Measurements from ENCODE around the gene ZNF688.

Gene ZNF688

DNA sequence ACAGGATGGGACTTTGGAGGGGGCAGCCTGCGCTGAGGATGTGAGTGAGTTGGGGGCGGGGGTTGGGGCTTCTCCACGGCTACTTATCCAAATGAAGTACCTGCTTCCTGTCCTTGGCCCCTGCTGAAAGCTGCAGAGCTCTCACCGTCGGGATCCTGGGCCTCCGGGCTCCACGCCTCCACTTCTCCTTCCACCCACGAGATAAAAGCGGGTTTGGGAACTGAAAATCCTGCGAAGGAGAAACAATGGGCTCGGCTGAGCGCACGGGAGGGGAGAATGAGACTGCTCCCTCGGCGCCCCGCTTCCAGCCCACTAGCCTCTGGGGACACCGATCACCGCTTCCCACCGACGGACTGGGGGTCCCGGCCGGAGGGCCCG is 13.5 kb upstream of the ZNF688 start:
- DNase-seq = no peak

DNA sequence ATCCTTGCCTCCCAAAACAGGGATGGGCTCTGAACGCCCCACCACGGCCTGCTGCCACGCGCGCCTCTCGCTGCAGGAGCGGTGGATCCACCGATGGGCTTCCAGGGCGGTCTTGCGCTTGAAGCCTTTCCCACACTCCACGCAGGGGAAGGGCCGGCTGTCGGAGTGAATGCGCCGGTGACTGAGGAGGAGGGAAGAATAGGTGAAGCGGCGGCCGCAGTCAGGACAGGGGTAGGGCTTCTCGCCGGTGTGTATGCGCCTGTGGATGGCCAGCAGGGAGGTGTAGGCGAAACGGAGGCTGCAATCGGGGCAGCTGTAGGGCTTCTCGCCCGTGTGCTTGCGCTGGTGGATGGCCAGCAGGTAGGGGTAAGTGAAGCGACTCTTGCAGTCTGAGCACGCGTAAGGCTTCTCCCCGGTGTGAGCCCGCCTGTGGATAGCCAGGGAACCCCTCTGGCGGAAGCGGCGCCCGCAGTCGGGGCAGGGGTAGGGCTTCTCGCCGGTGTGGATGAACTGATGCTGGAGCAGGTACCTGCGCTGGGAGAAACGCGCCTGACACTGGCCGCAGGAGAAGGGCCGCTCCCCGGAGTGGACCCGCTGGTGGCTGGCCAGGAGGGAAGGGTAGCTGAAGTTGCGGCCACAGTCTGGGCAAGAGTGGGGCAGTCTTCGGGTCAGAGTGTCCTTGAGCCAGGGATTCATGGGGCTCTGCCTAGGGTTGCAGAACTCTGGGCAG is 11.3 kb upstream of the ZNF688 start:
- no peak for DNase-seq

DNA sequence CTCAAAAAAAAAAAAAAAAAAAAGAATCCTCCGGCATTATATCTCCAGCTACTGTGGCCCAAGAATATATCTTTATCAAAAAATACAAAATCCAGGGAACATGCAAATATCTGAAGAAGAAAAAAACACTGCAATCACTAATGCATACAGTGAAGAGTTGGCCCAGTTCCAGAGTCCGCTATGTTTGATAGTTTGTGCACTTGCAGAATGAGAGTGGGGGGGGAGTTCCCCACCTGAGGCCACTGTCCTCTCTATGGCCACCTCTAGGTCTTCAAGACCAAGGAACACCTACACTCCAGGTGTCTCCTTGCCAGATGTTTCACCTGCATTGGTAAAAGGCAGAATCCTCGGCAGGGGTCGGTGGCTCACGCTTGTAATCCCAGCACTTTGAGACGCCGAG is 9.9 kb upstream of the ZNF688 start:
- DNase-seq = no peak

DNA sequence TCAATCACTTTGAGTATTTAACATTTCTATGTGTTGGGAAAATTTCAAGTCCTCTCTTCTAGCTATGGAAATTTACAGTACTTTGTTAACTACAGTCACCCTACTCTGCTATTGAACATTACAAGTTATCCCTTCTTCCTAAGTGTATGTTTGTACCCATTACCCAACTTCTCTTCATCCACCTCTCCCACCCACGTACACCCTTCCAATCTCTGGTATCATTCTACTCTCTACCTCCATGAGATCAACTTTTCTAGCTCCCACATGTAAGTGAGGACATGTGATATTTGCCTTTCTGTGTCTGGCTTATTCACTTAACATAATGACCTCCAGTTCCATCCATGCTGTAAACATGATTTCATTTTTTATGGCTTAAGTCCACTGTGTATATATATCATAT is 3.2 kb upstream of the ZNF688 start:
- DNase-seq = no peak

DNA sequence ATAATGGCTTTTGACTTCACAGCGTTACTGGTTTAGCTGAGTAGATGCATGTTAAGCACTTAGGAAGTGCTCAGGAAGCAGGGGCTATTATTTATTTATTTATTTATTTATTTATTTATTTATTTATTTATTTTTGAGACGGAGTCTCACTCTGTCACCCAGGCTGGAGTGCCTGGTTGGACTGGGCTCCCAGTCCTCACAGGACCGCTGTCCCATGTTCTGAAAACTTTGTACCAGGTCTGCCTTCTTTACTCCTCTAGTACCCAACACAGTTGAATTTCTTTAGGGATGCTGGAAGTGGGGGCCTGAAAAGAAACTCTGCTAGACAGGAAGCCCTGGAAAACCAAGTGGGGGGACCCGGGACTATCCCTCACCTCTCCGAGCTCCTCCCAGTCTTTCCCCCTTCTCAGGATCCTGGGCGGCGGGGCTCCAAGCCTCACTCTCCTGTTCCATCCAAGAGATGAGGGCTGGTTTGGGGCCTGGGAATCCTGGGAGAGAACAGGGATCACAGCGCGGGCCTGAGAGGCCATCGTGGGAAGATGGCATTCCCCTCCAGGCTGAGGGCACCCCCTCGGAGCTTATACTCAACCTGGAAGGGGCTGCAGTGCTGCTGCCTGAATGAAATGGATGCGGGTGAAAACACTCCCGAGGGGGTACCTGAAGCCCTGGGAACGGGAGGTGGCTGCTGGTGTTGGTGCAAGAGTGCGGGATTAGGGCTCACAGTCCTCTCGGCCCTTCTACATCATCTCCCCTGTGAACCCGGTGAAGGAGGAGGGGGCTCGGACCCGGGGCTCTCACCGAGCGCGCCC is 674 bp downstream of the ZNF688 start:
- DNase-seq = no peak

DNA sequence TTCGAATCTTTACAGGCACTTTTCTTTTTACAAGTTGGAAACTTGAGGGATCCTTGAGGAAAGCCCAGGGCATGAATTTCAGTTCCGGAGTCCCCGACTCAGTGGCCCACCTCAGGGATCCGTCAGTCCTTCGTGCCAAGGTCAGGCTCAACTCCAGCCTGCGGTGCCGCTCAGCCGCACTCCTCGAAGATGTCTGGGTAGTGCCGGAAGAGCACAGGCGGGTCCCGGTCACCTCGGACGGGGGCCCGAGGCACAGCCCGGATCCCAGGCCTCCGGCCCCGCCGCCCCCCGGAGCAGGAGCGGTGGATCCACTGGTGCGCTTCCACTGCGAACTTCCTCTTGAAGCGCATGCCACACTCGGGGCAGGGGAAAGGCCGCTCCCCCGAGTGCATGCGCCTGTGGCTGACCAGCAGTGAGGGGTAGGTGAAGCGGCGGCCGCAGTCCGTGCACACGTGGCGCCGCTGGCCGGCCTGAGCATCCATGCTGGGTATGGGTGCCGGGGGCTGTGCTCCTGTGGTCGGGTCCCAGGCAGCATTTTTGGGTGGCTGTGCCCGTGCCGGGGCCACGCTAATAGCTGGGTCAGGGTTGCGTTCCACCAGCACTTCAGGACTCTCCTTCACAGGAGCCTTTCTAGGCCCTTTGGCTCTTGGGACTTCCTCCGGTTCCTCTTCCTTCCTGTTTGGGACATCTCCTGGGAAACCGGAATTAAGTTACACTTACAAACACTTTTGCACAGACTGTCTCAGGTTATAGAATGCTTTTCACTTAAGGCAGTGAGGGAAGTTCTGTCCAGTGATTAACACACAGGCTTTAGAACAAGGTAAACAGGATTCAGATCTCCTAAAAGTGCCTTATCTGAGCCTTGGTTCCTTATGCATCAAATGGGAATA is 1.5 kb downstream of the ZNF688 start:
- no peak for DNase-seq

DNA sequence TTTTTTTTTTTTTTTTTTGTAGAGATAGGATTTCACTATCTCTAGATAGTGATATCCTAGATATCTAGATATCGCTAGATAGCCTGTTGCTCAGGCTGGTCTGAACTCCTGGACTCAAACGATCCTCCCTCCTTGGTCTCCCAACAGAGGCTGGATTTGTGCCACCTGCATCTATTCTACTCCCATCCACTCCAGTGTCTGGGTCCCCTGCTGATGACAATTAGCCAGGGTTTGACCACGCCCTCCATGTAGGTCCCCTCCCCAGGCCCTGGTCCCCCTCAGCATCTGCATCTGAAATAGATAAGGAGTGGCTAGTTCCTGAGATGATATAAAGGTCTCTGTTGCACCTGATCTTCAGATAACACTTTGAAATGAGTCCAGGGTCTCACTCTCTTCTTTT is 2.2 kb downstream of the ZNF688 start:
- no peak for DNase-seq

DNA sequence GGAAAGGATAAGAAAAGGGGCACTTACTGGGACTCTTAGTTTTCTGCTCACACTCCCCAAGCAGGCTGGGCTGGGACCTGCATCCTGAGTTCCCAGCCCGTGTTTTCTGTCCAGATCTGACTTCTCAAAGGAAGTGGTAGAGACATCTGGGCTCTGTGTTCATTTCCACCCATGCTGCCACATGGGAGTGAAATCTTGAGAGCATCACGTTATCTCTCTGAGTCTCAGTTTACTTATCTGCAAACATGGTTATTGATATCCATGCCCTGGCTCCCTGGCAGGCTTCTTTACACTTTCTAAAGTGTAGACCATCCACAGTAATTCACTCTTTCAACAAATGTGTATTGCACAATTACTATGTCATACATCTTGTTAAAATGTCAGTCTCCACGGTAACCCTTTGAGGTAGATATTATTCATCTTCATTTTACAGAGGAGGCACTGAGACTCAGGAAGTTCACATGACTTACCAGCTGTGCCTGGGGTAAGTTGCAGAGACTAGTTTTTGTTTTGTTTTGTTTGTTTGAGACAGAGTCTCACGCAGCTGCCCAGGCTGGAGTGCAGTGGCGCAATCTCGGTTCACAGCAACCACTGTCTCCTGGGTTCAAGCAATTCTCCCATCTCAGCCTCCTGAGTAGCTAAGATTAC is 3.4 kb downstream of the ZNF688 start:
- DNase-seq = peak; percentile 48

DNA sequence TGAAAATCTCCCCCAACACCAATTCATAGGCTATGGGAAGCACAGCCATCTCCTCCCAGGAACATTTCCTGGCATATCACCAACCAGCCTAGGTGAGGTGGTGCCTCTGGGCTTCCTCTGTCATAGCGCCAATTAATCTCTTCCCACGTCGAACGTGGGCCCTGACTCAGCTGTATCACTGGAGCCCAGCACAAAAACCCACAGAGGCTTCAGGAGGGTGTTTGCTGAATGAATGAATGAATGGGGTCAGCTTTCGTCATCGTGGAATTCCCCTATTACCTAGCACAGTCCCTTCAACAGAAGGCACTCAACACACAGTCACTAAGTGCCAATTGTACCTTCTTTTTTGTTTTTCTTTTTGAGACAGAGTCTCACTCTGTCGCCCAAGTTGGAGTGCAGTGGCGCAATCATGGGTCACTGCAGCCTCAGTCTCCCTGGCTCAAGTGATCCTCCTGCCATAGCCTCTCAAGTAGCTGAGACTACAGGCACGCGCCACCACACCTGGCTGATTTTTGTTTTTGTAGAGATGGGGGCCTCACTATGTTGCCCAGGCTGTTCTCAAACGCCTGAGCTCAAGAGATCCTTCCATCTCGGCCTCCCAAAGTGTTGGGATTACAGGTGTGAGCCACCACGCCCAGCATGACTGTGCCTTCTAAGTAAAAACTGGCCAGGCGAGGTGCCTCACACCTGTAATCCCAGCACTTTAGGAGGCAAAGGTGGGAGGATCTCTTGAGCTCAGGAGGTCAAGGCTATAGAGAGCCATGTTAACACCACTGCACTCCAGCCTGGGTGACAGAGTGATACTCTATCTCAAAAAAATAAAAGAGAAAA is 4.1 kb downstream of the ZNF688 start:
- no peak for DNase-seq

DNA sequence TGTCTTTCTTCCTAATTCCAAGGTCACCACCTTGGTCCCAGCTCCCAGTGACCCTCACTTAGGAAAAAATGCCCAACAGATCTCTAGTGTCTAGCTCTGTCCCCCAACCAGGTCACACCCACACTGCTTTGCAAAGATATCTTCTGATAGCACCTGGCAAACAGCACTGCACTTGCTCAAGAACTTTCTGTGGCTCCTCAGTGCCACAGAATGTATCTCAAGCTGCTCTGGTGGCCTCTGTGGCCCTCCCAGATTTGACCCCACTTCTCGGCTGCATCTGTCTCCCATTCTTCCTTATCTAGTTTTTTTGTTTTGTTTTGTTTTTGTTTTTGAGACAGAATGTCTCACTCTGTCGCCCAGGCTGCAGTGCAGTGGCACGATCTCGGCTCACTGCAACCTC is 5.0 kb downstream of the ZNF688 start:
- DNase-seq = no peak

DNA sequence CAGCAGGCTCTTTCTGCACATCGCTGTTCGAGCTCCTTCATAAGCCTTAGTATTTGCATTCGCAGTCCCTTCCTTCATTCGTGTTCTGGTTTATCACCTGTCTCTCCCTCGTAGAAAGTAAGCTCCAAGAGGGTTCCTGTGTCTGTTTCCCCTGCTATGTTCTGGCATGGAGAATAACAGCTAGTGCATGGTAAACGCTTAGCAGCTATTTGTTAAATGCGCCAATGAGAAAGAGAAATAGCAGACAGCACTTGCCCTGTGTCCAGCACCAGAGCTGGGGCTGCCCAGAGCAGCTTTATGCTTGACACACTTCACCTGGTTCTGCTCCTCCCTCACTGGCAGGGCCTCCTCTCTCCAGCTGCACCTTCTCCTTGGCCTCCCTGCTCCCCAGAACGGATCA is 5.5 kb downstream of the ZNF688 start:
- no peak for DNase-seq

DNA sequence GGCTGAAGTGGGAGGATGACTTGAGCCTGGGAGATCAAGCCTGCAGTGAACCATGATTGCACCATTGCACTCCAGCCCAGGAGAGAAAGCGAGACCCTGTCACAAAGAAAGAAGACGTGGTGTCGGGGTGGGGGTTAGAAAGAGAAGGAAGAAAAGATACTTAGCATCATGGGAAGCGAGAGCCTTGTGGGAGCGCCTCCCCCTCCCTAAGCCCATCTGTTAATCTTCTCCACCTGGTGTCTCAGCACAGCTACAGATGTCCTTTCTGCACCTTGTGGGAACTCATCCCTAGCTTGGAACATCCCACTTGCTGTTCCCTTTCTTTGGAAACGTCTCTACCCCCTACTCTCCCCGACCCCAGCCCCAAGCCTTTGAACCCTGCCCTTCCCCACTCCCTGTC is 6.0 kb downstream of the ZNF688 start:
- DNase-seq = no peak

DNA sequence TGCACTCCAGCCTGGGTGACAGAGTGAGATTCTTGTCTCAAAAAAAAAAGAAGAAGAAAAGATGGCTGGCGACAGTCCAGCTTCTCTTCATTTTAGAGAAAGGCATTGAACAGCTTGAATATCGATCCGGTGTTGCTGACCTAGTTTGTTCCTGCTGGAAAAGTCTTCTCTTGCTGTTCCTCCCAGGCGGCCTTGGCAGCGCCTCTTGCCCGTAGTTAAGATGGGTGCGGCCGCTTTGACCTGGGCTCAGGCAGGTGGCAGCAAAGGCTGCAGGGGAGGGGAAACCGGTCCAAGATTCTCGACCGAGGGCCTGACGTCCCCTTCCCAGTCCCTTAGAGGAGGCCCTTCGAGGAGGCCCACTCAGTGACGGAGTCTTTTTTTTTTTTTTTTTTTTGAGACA is 9.5 kb downstream of the ZNF688 start:
- no peak for DNase-seq

DNA sequence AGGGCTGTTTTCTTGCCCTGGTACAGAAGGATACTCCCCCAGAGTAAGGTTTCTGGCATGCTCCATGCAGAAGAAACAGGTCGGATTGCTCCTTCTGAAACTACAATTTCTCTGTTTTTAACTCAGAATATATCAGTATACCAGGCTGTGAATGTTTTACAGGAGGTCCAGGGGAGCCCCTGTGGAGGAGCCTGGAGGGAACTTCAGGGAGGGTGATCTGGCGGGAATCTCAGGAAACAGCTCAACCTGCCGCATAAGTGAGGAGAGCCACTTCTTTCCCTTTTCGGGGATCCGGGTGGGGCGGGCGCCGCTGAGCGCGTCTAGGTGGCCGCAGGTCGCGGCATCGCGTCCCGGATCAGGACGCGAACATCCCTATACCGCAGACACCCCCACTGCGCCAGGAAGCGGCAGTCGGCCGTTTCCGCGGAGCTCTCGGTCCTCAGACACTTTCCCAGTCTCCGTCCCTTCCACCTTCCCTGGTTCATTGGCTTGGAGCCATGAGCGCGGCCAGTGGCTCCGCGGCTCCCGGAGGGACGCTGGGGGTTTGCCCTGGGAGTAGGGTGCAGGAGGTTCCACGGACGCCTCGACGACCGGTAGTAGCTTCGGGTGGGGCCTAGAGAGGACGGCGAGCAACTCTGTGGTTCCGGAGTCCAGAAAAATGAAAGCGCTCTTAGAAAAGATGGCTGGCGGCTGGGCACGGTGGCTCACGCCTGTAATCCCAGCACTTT is 10.3 kb downstream of the ZNF688 start:
- DNase-seq = no peak

DNA sequence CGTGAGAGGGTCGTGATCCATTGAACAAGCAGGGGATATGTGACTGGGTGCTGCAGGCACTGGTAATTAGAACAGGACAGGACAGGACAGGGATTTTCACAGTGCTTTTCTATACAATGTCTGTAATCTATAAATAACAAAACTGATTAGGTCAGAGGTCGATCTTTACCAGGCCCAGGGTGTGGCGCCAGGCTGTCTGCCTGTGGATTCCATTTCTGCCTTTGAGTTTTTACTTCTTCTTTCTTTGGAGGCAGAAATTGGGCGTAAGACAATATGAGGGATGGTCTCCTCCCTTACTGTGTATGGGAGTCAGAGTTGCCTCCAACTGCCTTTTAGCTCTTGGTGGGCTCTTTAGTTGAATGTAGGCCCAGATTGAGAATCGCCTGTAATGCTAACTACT is 11.8 kb downstream of the ZNF688 start:
- DNase-seq = no peak

DNA sequence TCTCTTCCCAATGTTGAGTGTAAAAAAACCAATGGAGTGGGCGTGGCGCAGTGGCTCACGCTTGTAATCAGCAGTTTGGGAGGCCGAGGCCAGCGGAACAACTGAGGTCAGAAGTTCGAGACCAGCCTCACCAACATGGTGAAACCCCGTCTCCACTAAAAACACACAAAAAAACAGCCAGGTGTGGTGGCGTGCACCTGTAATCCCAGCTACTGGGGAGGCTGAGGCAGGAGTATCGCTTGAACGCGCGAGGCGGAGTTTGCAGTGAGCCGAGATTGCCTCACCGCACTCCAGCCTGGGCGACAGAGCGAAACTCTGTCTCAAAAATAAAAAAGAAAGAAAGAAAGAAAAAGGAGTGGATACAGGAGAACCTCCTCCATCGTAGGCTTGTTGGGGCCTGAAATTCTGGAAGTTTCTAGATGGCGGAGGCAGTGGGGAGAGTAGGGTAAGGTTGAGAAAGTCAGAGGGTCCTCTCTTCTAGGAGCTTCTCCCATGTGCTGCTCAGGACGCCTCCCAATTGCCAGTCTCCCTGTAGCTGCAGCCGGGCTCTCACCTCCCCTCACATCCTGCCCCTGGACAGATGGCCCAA is 12.6 kb downstream of the ZNF688 start:
- no peak for DNase-seq

DNA sequence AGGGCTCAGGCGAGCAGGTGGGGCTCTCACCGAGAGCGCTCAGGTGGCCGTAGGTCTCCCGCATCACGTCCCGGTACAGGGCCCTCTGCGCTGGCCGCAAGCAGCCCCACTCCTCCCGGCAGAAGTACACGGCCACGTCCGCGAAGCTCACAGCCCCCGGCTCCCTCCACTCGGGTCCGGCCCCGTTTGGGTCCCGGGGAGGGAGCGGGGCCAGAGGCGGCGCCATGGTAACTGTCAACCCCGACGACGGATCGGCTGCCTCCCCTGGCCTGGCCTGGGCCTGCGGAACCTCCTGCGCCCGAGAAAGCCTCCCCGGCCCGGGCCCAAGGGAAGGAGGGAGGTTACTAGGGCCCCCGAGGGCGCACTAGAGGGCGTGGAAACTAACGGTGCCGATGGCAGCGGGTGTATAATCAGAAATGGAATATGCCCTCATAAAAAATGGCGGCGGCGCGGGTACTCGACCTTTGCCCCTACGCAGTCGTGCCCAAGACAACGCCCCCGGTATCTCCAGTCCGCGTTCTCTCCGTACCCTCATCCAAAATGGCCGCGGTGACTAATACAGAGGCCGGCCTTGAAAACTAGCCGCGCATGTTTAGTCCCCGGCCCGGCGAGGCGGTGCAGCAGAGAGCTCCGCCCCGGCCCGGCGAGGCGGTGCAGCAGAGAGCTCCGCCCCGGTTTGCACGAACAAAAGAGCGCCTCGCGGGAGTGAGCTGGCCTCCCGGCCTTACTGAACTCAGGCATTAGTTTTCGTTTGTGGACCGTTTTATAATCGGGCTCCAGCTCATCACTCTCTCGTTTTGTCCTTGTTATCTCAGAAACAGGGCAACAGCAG is 13.3 kb downstream of the ZNF688 start, which contains the start of gene ZNF764:
Gene ZNF764, minus strand, starts transcription at position 418 of the 832 bp plus-strand sequence. Its CDS starts 192 bp downstream, at position 226.
- peak; percentile 88 for DNase-seq

DNA sequence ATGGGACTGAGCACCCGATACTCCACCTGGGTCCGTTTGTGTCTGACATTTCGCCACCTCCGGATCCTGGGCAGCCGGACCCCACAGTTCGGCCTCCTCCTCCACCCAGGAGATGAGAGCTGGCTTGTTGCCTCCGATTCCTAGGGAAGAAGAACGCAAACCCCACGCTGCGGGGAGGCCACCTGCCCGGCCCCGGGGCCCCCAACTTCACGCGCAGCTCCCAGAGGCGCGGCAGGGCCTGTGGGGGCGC is 13.9 kb downstream of the ZNF688 start:
- no peak for DNase-seq

DNA sequence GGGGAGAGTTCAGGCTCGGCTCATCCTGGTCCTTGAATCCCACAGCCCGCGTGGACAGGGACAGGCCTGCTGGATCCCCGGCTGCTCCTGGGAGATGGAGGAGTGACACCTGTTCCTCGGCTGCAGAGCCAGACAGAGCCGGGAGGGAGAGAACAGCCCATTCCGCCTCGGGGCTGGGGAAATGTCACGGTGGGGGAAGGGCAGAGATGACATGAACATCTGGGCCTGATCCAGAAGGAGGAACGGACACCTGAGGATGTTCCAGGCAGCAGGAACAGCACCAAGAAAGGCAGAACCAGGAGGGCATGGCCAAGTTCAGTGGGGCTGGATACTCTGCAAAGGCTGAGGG is 15.4 kb downstream of the ZNF688 start:
- DNase-seq = no peak

All from NCI-H1436 treated with DMSO at 0.1 percent for 48 hours (cell line).